Nephron (organoid): Measurements from ENCODE around the gene HDLBP.

Source experiments
- H3K27ac Mint-ChIP-seq, 3 experiments: 2 replicates each; pipeline ENCODE4 v1.8.0; 2020; ENCODE audit warnings: mixed read lengths in 3 of 3, mild to moderate bottlenecking in 2 of 3, moderate library complexity in 1 of 3
- H3K27me3 Mint-ChIP-seq: 2 replicates; pipeline ENCODE4 v1.8.0; 2021; ENCODE audit warnings: low read depth, mild to moderate bottlenecking, moderate library complexity, mixed read lengths
- H3K36me3 Mint-ChIP-seq: 2 replicates; pipeline ENCODE4 v1.8.0; 2020; ENCODE audit warnings: low read depth, mixed read lengths
- H3K4me1 Mint-ChIP-seq: 2 replicates; pipeline ENCODE4 v1.8.0; 2020; ENCODE audit warnings: mixed read lengths
- H3K4me3 Mint-ChIP-seq, 3 experiments: 2 replicates each; pipeline ENCODE4 v1.8.0; 2020; ENCODE audit warnings: mild to moderate bottlenecking in 3 of 3, mixed read lengths in 3 of 3, moderate library complexity in 2 of 3
- H3K9me3 Mint-ChIP-seq: 2 replicates; pipeline ENCODE4 v1.8.0; 2020; ENCODE audit warnings: mixed read lengths
- CTCF ChIP-seq, 3 experiments: fragments of 200-600 bp; sonication (generic); IDR thresholded peaks; one replicate each; pipeline ENCODE4 v1.5.0; 2021; ENCODE audit warnings: antibody characterized with exemption in 3 of 3; ENCODE audit not compliant: unreplicated experiment in 3 of 3

HDLBP gene

DNA sequence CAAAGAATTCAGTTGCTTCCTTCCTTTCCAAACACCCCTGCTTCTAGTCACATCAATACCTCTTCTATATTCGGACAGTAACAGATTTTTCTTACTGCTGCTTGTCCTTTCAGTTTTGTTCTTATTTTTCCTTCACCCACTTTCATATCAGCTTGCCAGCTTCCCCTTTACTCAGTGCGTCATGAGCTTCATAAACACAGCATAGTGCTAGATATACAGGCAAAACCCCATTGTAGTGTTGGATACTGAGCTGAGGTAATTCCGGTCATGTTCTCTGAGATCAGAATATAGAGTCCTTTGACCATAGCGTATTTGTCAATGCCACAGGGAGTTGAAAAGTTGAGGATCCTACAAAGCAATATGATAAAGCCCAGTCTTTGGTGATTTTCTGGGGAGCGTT lies 43.0 kb upstream of the HDLBP start:
- Mint-ChIP-seq H3K4me3 (peak overlapping the region; percentile 67 to 83 (median 83)), H3K27ac (peak overlapping the region in 1 of 3 experiments; percentile 16)

GRCh38 chr2:241357531-241357930 lies 42.1 kb upstream of the HDLBP start:
- Mint-ChIP-seq H3K27ac (peak overlapping the region; percentile 23 to 62 (median 38)), H3K36me3 (peaks cover 18% of the 10 kb centered on the region), H3K9me3 (no peaks in the 10 kb centered on the region), H3K4me3 (peak overlapping the region; percentile 83 to 90 (median 85)), H3K4me1 (peaks cover 50% of the 10 kb centered on the region), H3K27me3 (no peaks in the 10 kb centered on the region)
- TF ChIP-seq CTCF (IDR thresholded peaks at IDR 0.05; ENCODE audit: unreplicated experiment in 3 of 3), result no peak

More for the DNA sequence above, 43.0 kb upstream of the HDLBP start:
- Mint-ChIP-seq H3K36me3 (peaks cover 11% of the 10 kb centered on the region), H3K9me3 (no peaks in the 10 kb centered on the region), H3K27me3 (no peaks in the 10 kb centered on the region), H3K4me1 (peaks cover 50% of the 10 kb centered on the region)
- TF ChIP-seq CTCF (IDR thresholded peaks at IDR 0.05; ENCODE audit: unreplicated experiment in 3 of 3), result no peak

DNA sequence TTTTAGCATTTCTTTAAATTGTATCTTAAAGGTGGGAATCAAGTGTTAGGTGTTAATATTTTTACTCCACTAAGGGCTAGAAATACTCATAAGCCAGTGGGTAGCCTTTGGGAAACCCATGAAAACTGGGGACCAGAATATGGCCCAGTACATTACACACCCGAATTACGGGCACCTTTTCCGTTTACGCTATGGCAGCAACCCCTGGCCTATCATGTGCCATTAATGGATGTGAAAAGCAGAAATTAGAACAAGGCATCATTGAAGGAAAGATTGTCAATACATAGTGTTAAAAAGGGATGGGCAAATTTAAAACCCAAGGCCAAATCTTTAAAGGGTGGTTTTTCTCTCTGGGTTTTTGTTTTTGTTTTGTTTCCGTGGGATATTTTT lies 41.4 kb upstream of the HDLBP start:
- peaks cover 23% of the 10 kb centered on the region for H3K36me3 Mint-ChIP-seq
- TF ChIP-seq CTCF (IDR thresholded peaks at IDR 0.05; ENCODE audit: unreplicated experiment in 3 of 3), result no peak
- no peaks in the 10 kb centered on the region for H3K9me3 Mint-ChIP-seq
- H3K4me1 Mint-ChIP-seq, result peaks cover 50% of the 10 kb centered on the region
- H3K27me3 Mint-ChIP-seq, result no peaks in the 10 kb centered on the region
- peak overlapping the region; percentile 23 to 62 (median 38) for H3K27ac Mint-ChIP-seq
- H3K4me3 Mint-ChIP-seq, result peak overlapping the region; percentile 83 to 90 (median 85)

GRCh38 chr2:241355983-241356870 lies 40.8 kb upstream of the HDLBP start, which contains the start of gene FARP2:
Gene FARP2 (plus strand): TSS chr2:241356285. CDS start chr2:241373108, 16,823 bp downstream.
- no peak for TF ChIP-seq CTCF (IDR thresholded peaks at IDR 0.05; ENCODE audit: unreplicated experiment in 3 of 3)
- H3K9me3 Mint-ChIP-seq, result no peaks in the 10 kb centered on the region
- H3K27me3 Mint-ChIP-seq, result no peaks in the 10 kb centered on the region
- H3K4me3 Mint-ChIP-seq, result peak within 1 kb of the TSS; percentile 83 to 90 (median 85)
- peaks cover 29% of the 10 kb centered on the region for H3K36me3 Mint-ChIP-seq
- H3K4me1 Mint-ChIP-seq, result peaks cover 46% of the 10 kb centered on the region
- H3K27ac Mint-ChIP-seq, result peak within 1 kb of the TSS; percentile 84 to 97 (median 87)

DNA sequence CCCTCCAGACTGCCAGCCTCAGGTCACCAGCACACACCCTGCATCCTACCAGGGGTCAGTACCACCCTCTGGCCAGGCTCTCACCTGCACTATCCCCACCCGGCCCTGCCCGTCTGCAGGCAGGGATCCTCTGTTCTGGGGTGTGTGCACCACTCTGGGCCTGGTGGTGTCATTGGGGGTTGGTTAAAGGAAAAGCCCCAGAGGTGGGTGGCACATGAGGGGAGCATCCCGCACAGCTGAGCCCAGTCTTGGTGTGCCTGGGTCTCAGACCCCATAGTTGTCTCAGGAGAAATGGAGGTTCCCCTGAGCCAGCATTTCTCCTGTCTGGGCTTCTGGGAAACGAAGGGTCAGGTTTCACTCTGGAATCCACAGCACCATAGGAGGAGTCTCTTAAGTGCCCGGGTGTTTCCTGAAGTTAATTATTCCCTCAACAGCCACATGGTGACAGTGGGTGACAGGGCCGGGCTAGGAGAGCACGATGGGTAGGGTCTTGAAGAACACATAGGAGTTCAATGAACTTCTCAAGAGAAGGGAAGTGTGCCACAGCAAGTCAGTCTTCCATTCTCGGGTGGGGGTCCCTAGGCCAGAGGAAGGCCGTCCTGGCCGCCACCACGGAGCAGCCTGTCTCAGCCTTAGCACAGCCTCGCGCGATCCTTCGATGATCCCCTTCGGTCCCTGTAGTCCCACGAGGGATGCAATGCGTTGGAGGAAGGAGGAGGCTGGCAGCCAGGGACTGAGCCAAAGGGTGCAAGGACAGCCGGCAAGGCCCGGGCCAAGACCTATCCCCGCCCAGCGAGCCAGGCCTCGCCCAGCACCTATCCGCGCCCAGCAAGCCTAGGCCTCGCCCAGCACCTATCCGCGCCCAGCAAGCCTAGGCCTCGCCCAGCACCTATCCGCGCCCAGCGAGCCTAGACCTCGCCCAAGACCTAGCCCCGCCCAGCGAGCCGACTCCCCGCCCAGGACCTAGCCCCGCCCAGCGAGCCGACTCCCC lies 39.5 kb upstream of the HDLBP start:
- H3K9me3 Mint-ChIP-seq, result no peaks in the 10 kb centered on the region
- peaks cover 44% of the 10 kb centered on the region for H3K4me1 Mint-ChIP-seq
- H3K36me3 Mint-ChIP-seq, result peaks cover 40% of the 10 kb centered on the region
- H3K27me3 Mint-ChIP-seq, result no peaks in the 10 kb centered on the region
- TF ChIP-seq CTCF (IDR thresholded peaks at IDR 0.05; ENCODE audit: unreplicated experiment in 3 of 3), result no peak
- H3K4me3 Mint-ChIP-seq, result peak overlapping the region; percentile 72 to 82 (median 76)
- H3K27ac Mint-ChIP-seq, result peak overlapping the region; percentile 84 to 97 (median 87)
